GM12878 (cell line): Measurements from ENCODE around the gene SMARCAL1. TPM values are rescaled to one million over a fixed set of nuclear protein-coding genes. Genes with fewer than 3 reads are reported as not detected.

ENCODE experiments used
- ATAC-seq: fragments of 200-7000 bp; cut with Tn5 transposase; 3 replicates; pipeline ENCODE4 v1.9.1; 2020; ENCODE audit warnings: mild to moderate bottlenecking, moderate library complexity
- BruUV-seq: library from RNA; stranded (reverse); fragments of 400-500 nt; replicated peaks from 2 replicates; lab custom pipeline; 2021; lab: Mats Ljungman, UMichigan
- CTCF ChIA-PET: fragments of 300-600 bp; sonication (Branson Sonifier 250); formaldehyde crosslinking; extraction: SDS; loops from one replicate; lab custom pipeline; 2021; ENCODE audit warnings: inconsistent platforms; lab: Yijun Ruan, JAX
- POLR2A ChIA-PET: fragments of 350-600 bp; formaldehyde crosslinking; extraction: SDS; loops from one replicate; lab custom pipeline; 2021; ENCODE audit warnings: inconsistent platforms; lab: Charles Lee
- RAD21 ChIA-PET: fragments of 300-600 bp; sonication (Branson Sonifier 250); formaldehyde crosslinking; loops from one replicate; lab custom pipeline; 2023; ENCODE audit warnings: antibody characterized with exemption; ENCODE audit not compliant: unreplicated experiment; lab: Charles Lee
- SMC1A ChIA-PET: fragments of 300-600 bp; sonication (Branson Sonifier 250); formaldehyde crosslinking; loops from one replicate; lab custom pipeline; 2023; ENCODE audit not compliant: unreplicated experiment, uncharacterized antibody; lab: Charles Lee
- DNase-seq: peaks from one replicate; pipeline ENCODE4 v3.0.0-alpha.2; 2011; ENCODE audit warnings: low read depth, low spot score
- FAIRE-seq: peaks from 3 replicates; lab custom pipeline; 2011; peaks lifted over from hg19 to GRCh38; lab: Jason Lieb, UNC
- H2AFZ ChIP-seq: 2 replicates; pipeline ENCODE4 v1.6.0; 2011; ENCODE audit warnings: low read depth, low read length, control low read depth; ENCODE audit not compliant: control insufficient read depth
- H3K27ac ChIP-seq: 2 replicates; pipeline ENCODE4 v1.5.1; 2011; ENCODE audit warnings: control low read depth; ENCODE audit not compliant: control insufficient read depth, insufficient read depth
- H3K27me3 ChIP-seq, 2 experiments: replicated peaks in 1 of 2; 2 replicates each; pipeline versions ENCODE4 v1.6.0 to v1.6.1; 2011; ENCODE audit warnings: low read length in 1 of 2; ENCODE audit not compliant: control insufficient read depth in 2 of 2, insufficient read depth in 2 of 2
- H3K36me3 ChIP-seq, 2 experiments: 2 replicates each; pipeline ENCODE4 v1.5.1; 2011; ENCODE audit warnings: low read length in 1 of 2; ENCODE audit not compliant: control insufficient read depth in 2 of 2, insufficient read depth in 2 of 2
- H3K4me1 ChIP-seq: 2 replicates; pipeline ENCODE4 v1.6.1; 2011; ENCODE audit warnings: mild to moderate bottlenecking, low read length, moderate library complexity, mixed read lengths; ENCODE audit not compliant: control insufficient read depth, insufficient read depth
- H3K4me2 ChIP-seq: 2 replicates; pipeline ENCODE4 v1.6.0; 2011; ENCODE audit warnings: control low read depth; ENCODE audit not compliant: control insufficient read depth, insufficient read depth
- H3K4me3 ChIP-seq: fragments of 200-600 bp; sonication (generic); 2 replicates; pipeline ENCODE4 v1.5.1; 2016
- H3K79me2 ChIP-seq: 2 replicates; pipeline ENCODE4 v1.6.0; 2011; ENCODE audit warnings: low read length; ENCODE audit not compliant: control insufficient read depth, insufficient read depth
- H3K9ac ChIP-seq: 2 replicates; pipeline ENCODE4 v1.8.0; 2011; ENCODE audit warnings: low read length, control low read depth, mixed read lengths; ENCODE audit not compliant: control insufficient read depth, insufficient read depth
- H3K9me3 ChIP-seq: replicated peaks from 3 replicates; pipeline ENCODE4 v1.5.1; 2011; ENCODE audit warnings: mild to moderate bottlenecking, low read length; ENCODE audit not compliant: control insufficient read depth, insufficient read depth
- H4K20me1 ChIP-seq: 2 replicates; pipeline ENCODE4 v1.6.0; 2011; ENCODE audit not compliant: control insufficient read depth, insufficient read depth
- CHD1 ChIP-seq: IDR thresholded peaks from 2 replicates; pipeline ENCODE4 v1.6.1; 2012; ENCODE audit warnings: low read depth, low read length, improper control_type of control experiment
- CHD4 ChIP-seq: fragments of 200-600 bp; sonication (generic); IDR thresholded peaks from 2 replicates; pipeline ENCODE4 v1.6.1; 2016; ENCODE audit warnings: mild to moderate bottlenecking
- FOXK2 ChIP-seq: fragments of 450-650 bp; IDR thresholded peaks from 2 replicates; pipeline ENCODE4 v1.6.1; 2017; ENCODE audit warnings: mild to moderate bottlenecking, moderate library complexity
- HDAC2 ChIP-seq: fragments of 200-600 bp; sonication (generic); IDR thresholded peaks from 2 replicates; pipeline ENCODE4 v1.6.1; 2017
- MEF2B ChIP-seq: fragments of 450-650 bp; IDR thresholded peaks from 2 replicates; pipeline ENCODE4 v1.6.1; 2018; ENCODE audit warnings: mild to moderate bottlenecking, moderate library complexity; ENCODE audit not compliant: partially characterized antibody, poor library complexity, severe bottlenecking
- RAD51 ChIP-seq: fragments of 450-650 bp; IDR thresholded peaks from 2 replicates; pipeline ENCODE4 v1.6.1; 2016; ENCODE audit warnings: moderate library complexity, mild to moderate bottlenecking, inconsistent platforms
- RBBP5 ChIP-seq: fragments of 200-600 bp; sonication (generic); conservative IDR thresholded peaks from 2 replicates; pipeline ENCODE4 v1.6.1; 2016
- ZZZ3 ChIP-seq: IDR thresholded peaks from 2 replicates; pipeline ENCODE4 v1.6.1; 2011; ENCODE audit warnings: low read depth; ENCODE audit not compliant: control insufficient read depth, insufficient read length
- WGBS: methylation state at CpG from one replicate; pipeline ENCODE4 v1.1.6; 2016; ENCODE audit warnings: low lambda C conversion rate; ENCODE audit not compliant: insufficient replicate concordance, insufficient coverage; ENCODE audit errors: missing lambda C conversion rate; 5-methylcytosine and 5-hydroxymethylcytosine counted together
- in situ Hi-C: fragments of 300-500 bp; cut with MboI; formaldehyde crosslinking; loops from 9 replicates; pipeline ENCODE4 v1.14.3; 2018; ENCODE audit warnings: mixed read lengths
- intact Hi-C: fragments of 100-400 bp; cut with micrococcal nuclease; formaldehyde crosslinking; loops from one replicate; pipeline ENCODE4 v1.14.2; 2022; ENCODE audit not compliant: unreplicated experiment
- polyA plus RNA-seq, 11 experiments: library from polyadenylated mRNA; depleted of rRNA in 4 of 11; unstranded in 6 of 11; stranded (reverse) in 5 of 11; fragments of >200 nt; fragmentation: Nextera tagmentation in 4 of 11; fragmentation: Illumina TruSeq in 1 of 11; extraction: Ambion mirVana in 4 of 11; extraction: Trizol in 1 of 11; gene quantifications; 1 replicate in 1 of 11; 2 replicates in 10 of 11; pipeline versions ENCODE4 v1.2.1 to v1.2.3, GENCODE V29; 2011 to 2016; ENCODE audit warnings: inconsistent platforms in 2 of 11, missing spikeins in 2 of 11, low read depth in 1 of 11
- total RNA-seq, 4 experiments: library from RNA; depleted of rRNA in 3 of 4; stranded (reverse); fragments of >200 nt in 3 of 4; fragmentation: Illumina TruSeq in 1 of 4; extraction: Trizol in 1 of 4; gene quantifications; 2 replicates each; pipeline versions ENCODE4 v1.2.1 to v1.2.3, GENCODE V29; 2013 to 2021
- TF ChIP-seq, protein P1 (sequence below): IDR thresholded peaks from 2 replicates; pipeline ENCODE4 v1.6.1; 2011; ENCODE audit warnings: borderline replicate concordance, low read depth, mild to moderate bottlenecking, moderate library complexity, low read length; ENCODE audit not compliant: insufficient read depth, poor library complexity, severe bottlenecking

The SMARCAL1 gene
- total and polyA plus RNA-seq, 10 of the 15 experiments (the other 5 are each of a cell fraction or from before 2014, with no cell fraction given): 10.8 to 32.9 (median 21.8) TPM

- ATAC-seq: no peak
- CTCF ChIA-PET: interaction anchor here (1.0 kb wide), 1 partner anchor 36 kb away, joined by 3 read pairs; no protein-coding TSS in a partner anchor
These were observed 46.8 kb upstream of the SMARCAL1 start for GRCh38 chr2:216365518-216365917.

More at GRCh38 chr2:216365518-216365917, 46.8 kb upstream of the SMARCAL1 start:
- H3K9me3 ChIP-seq: no peaks in the 10 kb centered on the region
- no peak for TF ChIP-seq FOXK2
- no peak for TF ChIP-seq MEF2B
- TF ChIP-seq, protein P1, sequence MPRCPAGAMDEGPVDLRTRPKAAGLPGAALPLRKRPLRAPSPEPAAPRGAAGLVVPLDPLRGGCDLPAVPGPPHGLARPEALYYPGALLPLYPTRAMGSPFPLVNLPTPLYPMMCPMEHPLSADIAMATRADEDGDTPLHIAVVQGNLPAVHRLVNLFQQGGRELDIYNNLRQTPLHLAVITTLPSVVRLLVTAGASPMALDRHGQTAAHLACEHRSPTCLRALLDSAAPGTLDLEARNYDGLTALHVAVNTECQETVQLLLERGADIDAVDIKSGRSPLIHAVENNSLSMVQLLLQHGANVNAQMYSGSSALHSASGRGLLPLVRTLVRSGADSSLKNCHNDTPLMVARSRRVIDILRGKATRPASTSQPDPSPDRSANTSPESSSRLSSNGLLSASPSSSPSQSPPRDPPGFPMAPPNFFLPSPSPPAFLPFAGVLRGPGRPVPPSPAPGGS: no peak
- no peak for TF ChIP-seq RAD51
- TF ChIP-seq CHD1: no peak
- no peak for TF ChIP-seq HDAC2
- TF ChIP-seq RBBP5: no peak
- TF ChIP-seq ZZZ3: no peak
- no peak for TF ChIP-seq CHD4
- TF ChIP-seq, all 136 proteins: peak for 0
- Histone ChIP-seq H3K79me2 (no peaks in the 10 kb centered on the region), H3K4me3 (no peak overlapping the region), H3K9ac (no peak overlapping the region), H3K4me1 (no peaks in the 10 kb centered on the region), H3K27me3 (peaks cover 0 to 2% of the 10 kb centered on the region in 2 experiments; a peak in 2 of 4 replicates), H3K27ac (no peak overlapping the region), H2AFZ (no peak overlapping the region), H4K20me1 (no peaks in the 10 kb centered on the region), H3K36me3 (no peaks in the 10 kb centered on the region), H3K4me2 (no peak overlapping the region)
- in situ Hi-C loops: no loop called here
- WGBS: 0% methylated on average over 2 of the region's 2 CpGs
- POLR2A ChIA-PET: interaction anchor here (0.5 kb wide), 1 partner anchor 372 kb away, joined by 4 read pairs; no protein-coding TSS in a partner anchor
- intact Hi-C loops: no loop called here
- RAD21 ChIA-PET: no interaction called here
- SMC1A ChIA-PET: interaction anchor here (0.6 kb wide), 1 partner anchor 1703 kb away, joined by 3 read pairs; no protein-coding TSS in a partner anchor
- no peak for FAIRE-seq
- no peak for DNase-seq
- BruUV-seq: no TSS peak
